Nucleus accumbens (tissue), 56 donors: ENCODE results near the gene GNAZ.

ENCODE experiments used
- DNase-seq, 56 donors: peaks; one replicate each; lab custom pipeline; 2025; lab: John Stamatoyannopoulos, UW

GNAZ gene

GRCh38 chr22:23089633-23090456 is 19.5 kb downstream of the GNAZ start:
- no peak for DNase-seq

GRCh38 chr22:23090457-23090835 is 20.1 kb downstream of the GNAZ start:
- no peak for DNase-seq

GRCh38 chr22:23091760-23092159 is 21.4 kb downstream of the GNAZ start:
- no peak for DNase-seq

GRCh38 chr22:23092217-23092955 is 22.1 kb downstream of the GNAZ start:
- no peak for DNase-seq

GRCh38 chr22:23093051-23093788 is 22.9 kb downstream of the GNAZ start:
- DNase-seq, result no peak

GRCh38 chr22:23094260-23094659 is 23.9 kb downstream of the GNAZ start:
- DNase-seq, result no peak

- peak in 2 of 56 donors; percentile 17 to 51 for DNase-seq
Observed at GRCh38 chr22:23094695-23095681, 24.7 kb downstream of the GNAZ start.

GRCh38 chr22:23095733-23096342 is 25.5 kb downstream of the GNAZ start:
- no peak for DNase-seq

- no peak for DNase-seq
Observed at GRCh38 chr22:23097412-23098229, 27.3 kb downstream of the GNAZ start.

- DNase-seq, result peak in 9 of 56 donors; percentile 14 to 55 (median 48)
Observed at GRCh38 chr22:23098230-23098705, 27.9 kb downstream of the GNAZ start.

- DNase-seq, result peak in 51 of 56 donors; percentile 18 to 85 (median 56)
Observed at GRCh38 chr22:23098718-23099530, 28.6 kb downstream of the GNAZ start.

GRCh38 chr22:23099531-23099804 is 29.1 kb downstream of the GNAZ start:
- DNase-seq, result no peak

- no peak for DNase-seq
Observed at GRCh38 chr22:23100124-23100801, 29.9 kb downstream of the GNAZ start.

GRCh38 chr22:23101524-23101923 is 31.2 kb downstream of the GNAZ start:
- DNase-seq, result no peak

GRCh38 chr22:23102002-23102655 is 31.8 kb downstream of the GNAZ start:
- DNase-seq, result no peak

GRCh38 chr22:23102776-23103175 is 32.5 kb downstream of the GNAZ start:
- DNase-seq, result peak in 11 of 56 donors; percentile 19 to 52 (median 27)
